KBM-7 (cell line): ENCODE data around the gene NOBOX.
"Not testable (repeated sequence)": the region's sequence is repeated elsewhere in the genome, so short reads cannot be mapped to it uniquely, and the experiment has no call there.

ENCODE experiments used
- DNase-seq: peaks from one replicate; pipeline ENCODE4 v3.0.0-alpha.2; 2015
- in situ Hi-C: fragments of 300-500 bp; cut with MboI; formaldehyde crosslinking; loops from 2 replicates; pipeline ENCODE4 v1.14.3; 2020; ENCODE audit warnings: low sequenced_read_pairs, low pct_unique_long_range_greater_than_20kb, mixed read lengths

The NOBOX gene

DNA sequence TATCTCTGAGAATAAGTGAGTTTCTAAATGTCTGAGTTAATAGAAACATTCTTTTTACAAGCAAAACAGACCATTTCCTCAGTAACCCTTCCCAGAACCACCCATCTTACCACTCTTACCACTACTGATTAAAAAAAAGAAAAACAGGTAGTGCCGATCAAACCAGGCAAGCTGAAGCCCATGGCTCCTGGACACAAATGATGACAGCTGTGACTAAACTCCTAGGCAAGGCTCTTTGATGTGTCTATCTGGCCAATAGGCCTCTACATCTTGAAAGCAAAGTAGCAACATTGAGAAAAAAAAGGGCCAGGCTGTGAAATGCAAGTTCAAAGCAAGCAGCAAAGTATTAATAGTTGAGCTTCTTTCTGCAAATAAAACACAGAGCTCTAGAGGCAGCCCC, 54.9 kb downstream of the NOBOX start:
- in situ Hi-C loops, DNase-seq: not testable (repeated sequence)
